ENCODE results near the gene TMEM184A. TPM values are rescaled to one million over a fixed set of nuclear protein-coding genes. Genes with fewer than 3 reads are reported as not detected.
A peak's percentile ranks its signal among the peaks of the same experiment; 100 is the strongest.

TMEM184A gene
- total and polyA plus RNA-seq, 5 donors from 2014 or later = 0.25 TPM; not detected in 4

- H3K4me1 ChIP-seq (ENCODE audit: control insufficient read depth, insufficient read depth, low read length, poor library complexity, severe bottlenecking) = peaks cover 39% of the 10 kb centered on the region
- Mint-ChIP-seq H3K4me1 (peaks cover 0 to 55% (median 11%) of the 10 kb centered on the region in 4 donors), H3K27me3 (no peaks in the 10 kb centered on the region), H3K4me3 (peak overlapping the region; percentile 25 to 88 (median 42)), H3K9me3 (no peaks in the 10 kb centered on the region), H3K27ac (peak overlapping the region in 1 of 3 donors; percentile 71), H3K36me3 (no peaks in the 10 kb centered on the region)
- no peaks in the 10 kb centered on the region for H3K27me3 ChIP-seq (ENCODE audit: control insufficient read depth, insufficient read depth, low read length)
- no peaks in the 10 kb centered on the region for H3K36me3 ChIP-seq (ENCODE audit: control insufficient read depth, insufficient read depth, low read length)
- DNase-seq = no peak
- no peak overlapping the region for H3K27ac ChIP-seq (ENCODE audit: insufficient read depth, low read length, poor library complexity, severe bottlenecking)
- H3K4me3 ChIP-seq (ENCODE audit: low read depth, low read length) = no peak overlapping the region
- no peak for ATAC-seq (ENCODE audit: low read depth in 2 of 2)
- H3K9me3 ChIP-seq (ENCODE audit: control insufficient read depth in 2 of 2, low read length in 2 of 2) = no peaks in the 10 kb centered on the region
These were observed 47.7 kb downstream of the TMEM184A start for GRCh38 chr7:1508277-1508758.

- Mint-ChIP-seq H3K9me3 (no peaks in the 10 kb centered on the region), H3K4me3 (peak overlapping the region; percentile 7 to 84 (median 72)), H3K4me1 (peaks cover 0 to 51% (median 16%) of the 10 kb centered on the region in 4 donors), H3K36me3 (no peaks in the 10 kb centered on the region), H3K27ac (no peak overlapping the region), H3K27me3 (no peaks in the 10 kb centered on the region)
- ATAC-seq (ENCODE audit: low read depth in 2 of 2) (no peak), DNase-seq (peak in 1 of 3 donors; percentile 45)
- peaks cover 11% of the 10 kb centered on the region for H3K36me3 ChIP-seq (ENCODE audit: control insufficient read depth, insufficient read depth, low read length)
- no peak overlapping the region for H3K27ac ChIP-seq (ENCODE audit: insufficient read depth, low read length, poor library complexity, severe bottlenecking)
- H3K27me3 ChIP-seq (ENCODE audit: control insufficient read depth, insufficient read depth, low read length) = no peaks in the 10 kb centered on the region
- peaks cover 35% of the 10 kb centered on the region for H3K4me1 ChIP-seq (ENCODE audit: control insufficient read depth, insufficient read depth, low read length, poor library complexity, severe bottlenecking)
- no peaks in the 10 kb centered on the region for H3K9me3 ChIP-seq (ENCODE audit: control insufficient read depth in 2 of 2, low read length in 2 of 2)
- H3K4me3 ChIP-seq (ENCODE audit: low read depth, low read length) = no peak overlapping the region
These were observed 50.1 kb downstream of the TMEM184A start for GRCh38 chr7:1505731-1506550.

- Histone ChIP-seq H3K4me1 (ENCODE audit: control insufficient read depth, insufficient read depth, low read length, poor library complexity, severe bottlenecking) (peaks cover 35% of the 10 kb centered on the region), H3K27ac (ENCODE audit: insufficient read depth, low read length, poor library complexity, severe bottlenecking) (peak within 1 kb of the TSS; percentile 51), H3K4me3 (ENCODE audit: low read depth, low read length) (peak within 1 kb of the TSS; percentile 66), H3K9me3 (ENCODE audit: control insufficient read depth in 2 of 2, low read length in 2 of 2) (no peaks in the 10 kb centered on the region), H3K36me3 (ENCODE audit: control insufficient read depth, insufficient read depth, low read length) (peaks cover 19% of the 10 kb centered on the region), H3K27me3 (ENCODE audit: control insufficient read depth, insufficient read depth, low read length) (no peaks in the 10 kb centered on the region)
- H3K36me3 Mint-ChIP-seq = no peaks in the 10 kb centered on the region
- H3K4me1 Mint-ChIP-seq = peaks cover 0 to 54% (median 16%) of the 10 kb centered on the region in 4 donors
- H3K4me3 Mint-ChIP-seq = peak within 1 kb of the TSS; percentile 86 to 92 (median 88)
- peak; percentile 85 to 94 (median 90) for DNase-seq
- H3K9me3 Mint-ChIP-seq = no peaks in the 10 kb centered on the region
- ATAC-seq (ENCODE audit: low read depth in 2 of 2) = peak; percentile 92 to 95
- no peaks in the 10 kb centered on the region for H3K27me3 Mint-ChIP-seq
- H3K27ac Mint-ChIP-seq = peak within 1 kb of the TSS; percentile 87 to 93 (median 88)
These were observed 51.9 kb downstream of the TMEM184A start, which contains the start of gene INTS1 for GRCh38 chr7:1503816-1504775. INTS1 (minus strand) TSS chr7:1504389; CDS start chr7:1503960, 429 bp downstream.

GRCh38 chr7:1503390-1503789 lies 52.6 kb downstream of the TMEM184A start:
- Mint-ChIP-seq H3K27me3 (no peaks in the 10 kb centered on the region), H3K4me3 (peak overlapping the region; percentile 83 to 92 (median 86)), H3K9me3 (no peaks in the 10 kb centered on the region), H3K4me1 (peaks cover 0 to 52% (median 16%) of the 10 kb centered on the region in 4 donors), H3K36me3 (no peaks in the 10 kb centered on the region), H3K27ac (peak overlapping the region; percentile 11 to 88 (median 84))
- Histone ChIP-seq H3K9me3 (ENCODE audit: control insufficient read depth in 2 of 2, low read length in 2 of 2) (no peaks in the 10 kb centered on the region), H3K27ac (ENCODE audit: insufficient read depth, low read length, poor library complexity, severe bottlenecking) (peak overlapping the region; percentile 51), H3K27me3 (ENCODE audit: control insufficient read depth, insufficient read depth, low read length) (no peaks in the 10 kb centered on the region), H3K36me3 (ENCODE audit: control insufficient read depth, insufficient read depth, low read length) (peaks cover 21% of the 10 kb centered on the region), H3K4me3 (ENCODE audit: low read depth, low read length) (peak overlapping the region; percentile 66), H3K4me1 (ENCODE audit: control insufficient read depth, insufficient read depth, low read length, poor library complexity, severe bottlenecking) (peaks cover 35% of the 10 kb centered on the region)
- ATAC-seq (ENCODE audit: low read depth in 2 of 2) (no peak), DNase-seq (no peak)

- peaks cover 0 to 50% (median 16%) of the 10 kb centered on the region in 4 donors for H3K4me1 Mint-ChIP-seq
- H3K4me3 Mint-ChIP-seq = peak overlapping the region; percentile 83 to 92 (median 86)
- Histone ChIP-seq H3K27me3 (ENCODE audit: control insufficient read depth, insufficient read depth, low read length) (no peaks in the 10 kb centered on the region), H3K9me3 (ENCODE audit: control insufficient read depth in 2 of 2, low read length in 2 of 2) (no peaks in the 10 kb centered on the region), H3K36me3 (ENCODE audit: control insufficient read depth, insufficient read depth, low read length) (peaks cover 27% of the 10 kb centered on the region), H3K4me3 (ENCODE audit: low read depth, low read length) (peak overlapping the region; percentile 66), H3K27ac (ENCODE audit: insufficient read depth, low read length, poor library complexity, severe bottlenecking) (no peak overlapping the region), H3K4me1 (ENCODE audit: control insufficient read depth, insufficient read depth, low read length, poor library complexity, severe bottlenecking) (peaks cover 35% of the 10 kb centered on the region)
- no peaks in the 10 kb centered on the region for H3K27me3 Mint-ChIP-seq
- no peaks in the 10 kb centered on the region for H3K36me3 Mint-ChIP-seq
- peak overlapping the region in 2 of 3 donors; percentile 88 to 90 for H3K27ac Mint-ChIP-seq
- H3K9me3 Mint-ChIP-seq = no peaks in the 10 kb centered on the region
- ATAC-seq (ENCODE audit: low read depth in 2 of 2) (no peak), DNase-seq (no peak)
These were observed 53.2 kb downstream of the TMEM184A start for GRCh38 chr7:1502845-1503244.

GRCh38 chr7:1501487-1502270 lies 54.3 kb downstream of the TMEM184A start:
- Mint-ChIP-seq H3K36me3 (no peaks in the 10 kb centered on the region), H3K27me3 (no peaks in the 10 kb centered on the region), H3K4me3 (peak overlapping the region; percentile 73 to 86 (median 82)), H3K4me1 (peaks cover 0 to 41% (median 12%) of the 10 kb centered on the region in 4 donors), H3K9me3 (no peaks in the 10 kb centered on the region), H3K27ac (peak overlapping the region in 2 of 3 donors; percentile 85 to 88)
- Histone ChIP-seq H3K27me3 (ENCODE audit: control insufficient read depth, insufficient read depth, low read length) (no peaks in the 10 kb centered on the region), H3K27ac (ENCODE audit: insufficient read depth, low read length, poor library complexity, severe bottlenecking) (no peak overlapping the region), H3K36me3 (ENCODE audit: control insufficient read depth, insufficient read depth, low read length) (peaks cover 38% of the 10 kb centered on the region), H3K4me3 (ENCODE audit: low read depth, low read length) (no peak overlapping the region), H3K4me1 (ENCODE audit: control insufficient read depth, insufficient read depth, low read length, poor library complexity, severe bottlenecking) (peaks cover 31% of the 10 kb centered on the region), H3K9me3 (ENCODE audit: control insufficient read depth in 2 of 2, low read length in 2 of 2) (no peaks in the 10 kb centered on the region)
- no peak for DNase-seq
- no peak for ATAC-seq (ENCODE audit: low read depth in 2 of 2)
